ENCODE results near the gene CCDC88C.
"Not testable (repeated sequence)": the region's sequence is repeated elsewhere in the genome, so short reads cannot be mapped to it uniquely, and the experiment has no call there.

The CCDC88C gene

DNA sequence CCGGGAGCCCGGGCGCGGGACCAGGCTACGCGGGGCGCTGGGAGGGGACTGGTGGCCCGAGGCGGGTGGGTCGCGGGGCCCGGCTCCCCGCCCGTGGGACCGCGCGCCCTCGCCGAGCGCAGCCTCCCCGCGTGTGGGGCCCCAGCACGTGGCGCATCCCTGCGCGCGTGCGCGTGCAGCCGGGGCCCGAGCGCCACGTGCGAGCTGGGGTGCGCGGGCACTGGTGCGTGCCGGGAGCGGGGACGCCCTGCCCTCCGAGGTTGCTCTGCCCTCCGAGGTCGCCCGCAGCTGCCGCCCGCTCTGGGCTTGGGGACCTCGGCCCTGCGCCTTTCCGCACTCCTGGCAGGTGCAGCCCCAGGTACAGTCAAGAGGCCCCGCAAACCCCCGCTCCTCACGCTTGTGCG is 365 bp upstream of the CCDC88C start:
- peak; percentile 56 for DNase-seq

DNA sequence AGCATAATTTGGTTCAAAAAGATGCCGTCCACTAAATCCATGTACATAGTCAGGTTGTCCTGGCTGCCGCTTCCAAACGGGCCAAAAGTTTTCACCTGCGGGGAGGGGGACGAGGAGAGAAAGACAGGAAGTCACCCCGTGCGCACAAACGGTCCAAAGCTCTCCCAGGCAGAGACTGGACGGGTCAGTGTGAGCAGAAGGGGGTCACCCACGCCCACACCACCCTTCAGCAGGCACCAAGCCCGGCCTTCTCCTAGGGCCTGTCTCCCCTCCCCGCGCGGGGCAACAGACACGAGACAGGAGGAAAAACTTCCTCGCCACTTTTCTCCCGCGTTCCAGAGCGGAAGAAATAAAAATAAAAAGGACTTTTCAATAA is 888 bp downstream of the CCDC88C start:
- no peak for DNase-seq

DNA sequence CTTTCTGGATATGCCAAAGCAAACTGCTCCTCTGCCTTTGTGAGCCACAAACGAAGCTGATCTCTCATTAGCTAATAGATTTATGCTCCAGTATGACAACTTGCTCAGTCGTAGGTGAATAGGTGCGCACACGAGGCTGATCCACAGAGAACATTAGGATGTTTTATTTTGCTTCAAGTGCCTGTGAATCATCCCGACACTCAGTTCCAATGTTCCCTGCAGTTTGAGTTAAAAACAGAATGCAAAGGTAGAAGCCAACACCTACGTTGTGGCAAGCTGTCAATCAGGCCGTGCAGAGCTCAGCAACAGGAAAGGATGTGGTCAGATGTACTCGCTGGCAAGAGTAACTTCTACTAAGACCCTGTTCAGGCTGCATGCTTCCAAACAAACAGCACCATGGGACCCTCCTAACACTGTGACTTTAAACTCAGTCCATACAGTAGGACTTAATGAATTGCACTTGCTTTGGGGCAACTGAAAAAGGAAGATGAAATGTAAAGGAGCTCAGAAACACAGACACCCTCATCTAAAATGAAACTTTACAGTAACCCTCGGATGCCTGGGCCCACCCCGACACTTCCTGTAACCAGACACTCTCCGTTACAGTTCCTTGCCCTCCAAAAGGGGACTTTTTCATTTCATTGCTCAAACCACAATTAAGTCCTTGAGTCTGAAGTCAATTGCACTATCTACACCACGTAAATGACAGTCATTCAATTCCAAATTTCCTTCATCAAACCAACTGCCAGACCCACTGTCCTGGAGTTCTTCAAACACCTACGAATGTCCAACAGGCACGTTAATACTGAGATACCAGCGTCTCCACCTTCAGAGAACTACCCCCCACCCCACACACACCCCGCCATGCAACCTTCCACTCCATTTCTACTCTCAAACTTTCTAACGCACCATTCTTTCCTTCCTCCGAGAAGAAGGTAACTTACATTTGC is 1.6 kb downstream of the CCDC88C start:
- peak; percentile 51 for DNase-seq

DNA sequence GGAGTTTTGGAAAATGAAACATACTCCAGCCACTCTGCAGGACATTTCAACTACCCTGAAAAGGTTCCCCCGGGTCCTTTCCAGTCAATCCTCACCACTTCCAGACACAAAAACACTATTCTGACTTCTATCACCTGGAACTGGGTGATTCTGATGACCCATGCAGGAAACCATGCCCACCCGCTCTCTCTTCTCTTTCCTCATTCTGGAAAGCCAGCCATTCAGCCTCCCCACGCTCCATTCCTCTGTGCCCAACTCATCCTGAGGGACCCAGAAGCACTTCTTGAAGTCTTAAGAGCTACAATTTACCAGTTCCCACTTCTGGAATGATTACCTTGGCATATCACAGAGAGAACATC is 3.2 kb downstream of the CCDC88C start:
- no peak for DNase-seq

DNA sequence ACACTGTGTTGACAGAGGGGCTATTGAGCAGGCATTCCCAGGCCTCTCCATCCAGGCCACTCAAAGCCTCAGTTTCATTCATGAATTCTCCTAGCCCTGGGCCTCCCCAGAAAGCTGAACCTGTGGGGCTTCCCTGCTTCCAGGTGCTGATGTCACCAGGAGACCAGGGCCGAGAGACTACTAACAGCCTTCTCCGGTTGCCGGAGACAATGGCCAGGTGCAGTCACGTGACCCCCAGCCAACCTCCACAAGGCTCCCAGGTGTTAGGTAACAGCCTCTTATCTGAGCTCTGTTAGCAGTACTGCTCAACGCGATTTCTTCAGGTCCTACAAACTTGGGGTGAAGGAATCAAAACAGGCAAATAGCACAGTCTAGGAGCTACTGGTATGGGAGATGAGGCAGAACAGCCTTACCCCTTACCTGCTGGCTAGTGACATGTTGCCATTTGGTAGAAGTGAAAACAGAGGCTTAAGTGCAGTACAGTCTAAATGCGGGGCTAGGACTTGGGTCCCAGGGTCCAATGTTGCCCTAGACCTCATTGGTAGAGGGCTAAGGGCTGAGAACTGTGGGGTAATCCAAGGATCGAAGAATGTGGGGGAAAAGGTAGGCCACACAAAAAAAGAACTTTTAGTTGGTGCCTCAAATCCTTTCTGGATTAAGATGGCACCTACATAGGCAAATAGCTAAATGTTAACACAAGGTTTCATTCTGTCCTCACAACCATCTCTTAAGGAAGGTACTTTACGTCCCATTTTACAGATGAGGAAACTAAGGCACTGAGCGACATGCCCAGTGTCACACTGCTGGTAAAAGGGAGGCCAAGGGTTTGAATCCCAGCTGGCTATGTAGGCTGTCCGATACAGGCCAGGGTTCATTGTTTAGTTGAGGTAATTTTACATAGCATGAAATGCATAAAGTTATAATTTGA is 3.8 kb downstream of the CCDC88C start:
- peak; percentile 52 for DNase-seq

DNA sequence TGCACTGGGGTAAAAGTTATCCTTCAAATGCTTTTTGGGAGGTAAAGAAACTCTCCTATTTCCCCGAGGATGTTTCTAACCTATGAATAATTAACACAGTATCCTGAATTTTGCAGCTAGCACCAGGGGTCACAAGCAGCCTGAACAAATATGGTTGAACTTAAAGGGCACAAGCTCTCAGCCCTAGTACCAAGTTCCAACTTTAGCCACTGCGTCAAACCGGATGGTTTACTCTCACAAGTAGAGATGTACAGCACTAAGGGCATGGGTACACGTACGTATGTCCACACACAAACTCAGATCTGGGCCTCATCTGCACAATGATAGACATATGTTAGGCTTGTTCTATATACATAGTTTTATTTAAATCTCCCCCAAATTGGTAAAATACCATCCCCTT is 4.7 kb downstream of the CCDC88C start:
- DNase-seq, result no peak

DNA sequence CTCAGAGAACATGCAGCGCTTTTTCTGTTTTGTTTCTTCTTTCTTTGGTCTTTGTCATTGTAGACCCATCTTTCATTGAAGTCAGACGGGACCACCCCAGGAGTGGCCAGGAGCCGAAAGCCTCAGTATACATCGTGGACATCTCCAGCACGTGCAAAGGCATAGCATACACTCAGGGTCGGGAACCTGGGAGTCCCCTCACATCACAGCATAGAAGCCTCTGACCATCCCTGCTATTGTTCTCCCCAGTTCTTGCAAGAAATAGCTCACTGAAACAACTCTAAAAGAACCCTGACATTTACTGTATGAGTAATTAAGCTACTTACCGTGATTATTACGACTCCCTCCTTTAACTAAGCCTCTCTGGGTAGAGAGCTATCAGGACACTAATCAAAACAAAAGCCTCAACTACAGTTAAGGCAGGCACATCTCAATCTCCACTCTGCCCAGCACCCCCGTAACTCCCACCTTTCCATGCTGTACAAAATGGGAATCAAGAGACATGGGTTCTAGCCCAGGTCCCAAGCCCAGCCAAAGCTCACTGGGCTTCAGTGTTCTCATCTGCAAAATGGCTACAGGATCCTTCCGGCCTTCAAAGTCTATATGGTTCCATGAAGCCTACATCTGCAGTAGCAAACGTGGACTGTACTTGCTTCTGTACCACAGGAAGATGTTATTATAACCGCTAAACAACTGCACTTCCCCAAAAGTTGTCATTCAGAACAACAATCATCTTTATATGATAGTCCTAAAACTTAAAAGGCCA is 6.7 kb downstream of the CCDC88C start:
- no peak for DNase-seq

DNA sequence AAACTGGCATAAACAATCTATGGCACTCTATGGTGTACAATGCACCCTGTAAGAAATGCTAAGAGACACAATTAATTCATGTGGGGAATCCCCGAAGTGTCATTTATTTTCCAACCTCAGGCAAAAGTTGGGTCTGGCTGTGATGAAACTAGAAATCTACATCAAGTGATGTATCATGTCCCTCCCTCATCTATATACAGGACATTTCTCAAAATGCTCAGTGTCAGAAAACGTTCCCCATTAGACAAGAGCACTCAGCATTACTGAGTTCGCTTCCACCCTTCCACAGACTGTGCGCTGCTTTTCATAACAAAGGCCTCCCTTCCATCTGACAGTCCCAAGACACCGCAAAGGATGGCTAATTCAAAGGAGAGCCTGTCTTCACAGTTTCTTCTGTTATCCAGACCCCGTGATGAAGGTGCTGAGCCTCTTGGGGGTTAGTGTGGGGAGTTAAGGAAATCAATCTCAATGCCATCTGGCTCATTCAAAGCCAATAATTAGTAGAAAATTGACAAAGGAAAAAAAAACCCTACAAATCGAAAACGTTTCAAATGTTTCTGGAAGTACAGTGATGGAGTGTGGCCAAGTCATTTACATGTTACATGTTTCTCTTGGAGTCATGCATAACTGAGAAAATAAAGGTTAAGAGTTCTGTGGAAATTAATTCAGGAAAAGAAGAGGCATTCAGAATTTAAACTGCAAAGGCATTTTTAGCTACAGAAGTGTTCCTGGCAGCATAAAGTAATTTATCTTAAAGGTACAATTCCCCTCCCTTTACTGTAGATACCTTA is 7.5 kb downstream of the CCDC88C start:
- peak; percentile 12 for DNase-seq

DNA sequence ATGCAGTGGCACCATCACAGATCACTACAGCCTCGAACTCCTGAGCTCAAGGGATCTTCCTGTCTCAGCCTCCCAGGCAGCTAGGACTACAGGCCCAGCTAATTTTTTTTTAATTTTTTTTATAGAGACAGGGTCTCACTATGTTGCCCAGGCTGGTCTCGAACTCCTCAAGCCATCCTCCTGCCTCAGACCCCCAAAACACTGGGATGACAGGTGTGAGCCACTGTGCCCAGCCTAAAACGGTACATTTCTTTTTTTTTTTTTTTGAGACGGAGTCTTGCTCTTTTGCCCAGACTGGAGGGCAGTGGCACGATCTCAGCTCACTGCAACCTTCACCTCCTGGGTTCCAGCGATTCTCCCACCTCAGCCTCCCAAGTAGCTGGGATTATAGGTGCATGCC is 8.4 kb downstream of the CCDC88C start:
- DNase-seq, result not testable (repeated sequence)

DNA sequence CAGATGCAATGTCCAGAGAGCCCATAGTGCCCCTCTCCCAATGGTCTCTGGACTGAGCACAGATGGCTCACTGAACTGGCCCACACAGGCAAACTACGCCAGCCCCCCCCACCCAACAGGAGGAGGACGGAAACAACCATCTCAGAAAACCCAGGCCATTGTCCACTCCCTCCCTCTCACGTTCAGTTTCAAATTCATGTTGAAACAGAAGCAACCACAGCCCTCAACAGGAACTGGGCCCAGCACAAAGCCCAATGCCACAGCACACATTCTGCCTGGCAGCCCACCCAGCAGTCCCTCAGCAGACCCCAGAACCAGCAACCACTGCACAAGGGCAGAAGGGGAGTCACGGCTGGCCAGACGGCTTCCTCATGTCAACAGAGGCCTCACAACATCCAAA is 10.6 kb downstream of the CCDC88C start:
- no peak for DNase-seq

DNA sequence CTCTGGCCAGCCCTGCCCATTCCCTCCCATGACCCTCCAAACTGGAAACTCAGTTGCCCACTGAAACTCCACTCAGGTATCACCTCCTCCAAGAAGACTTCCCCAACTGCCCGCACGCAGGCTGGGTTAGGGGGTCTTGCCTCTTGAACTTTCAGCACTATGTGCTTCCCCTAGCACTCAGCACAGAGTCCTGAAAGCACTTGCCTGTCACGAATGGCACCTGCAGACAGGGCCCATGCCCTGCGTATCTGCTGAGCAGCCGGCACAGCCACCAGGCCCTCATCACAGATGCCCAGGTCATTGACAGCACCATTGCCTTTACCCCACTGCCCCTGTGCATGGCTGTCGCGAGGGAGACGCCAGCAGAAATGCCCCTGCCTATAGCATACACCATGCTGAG is 11.2 kb downstream of the CCDC88C start:
- no peak for DNase-seq

DNA sequence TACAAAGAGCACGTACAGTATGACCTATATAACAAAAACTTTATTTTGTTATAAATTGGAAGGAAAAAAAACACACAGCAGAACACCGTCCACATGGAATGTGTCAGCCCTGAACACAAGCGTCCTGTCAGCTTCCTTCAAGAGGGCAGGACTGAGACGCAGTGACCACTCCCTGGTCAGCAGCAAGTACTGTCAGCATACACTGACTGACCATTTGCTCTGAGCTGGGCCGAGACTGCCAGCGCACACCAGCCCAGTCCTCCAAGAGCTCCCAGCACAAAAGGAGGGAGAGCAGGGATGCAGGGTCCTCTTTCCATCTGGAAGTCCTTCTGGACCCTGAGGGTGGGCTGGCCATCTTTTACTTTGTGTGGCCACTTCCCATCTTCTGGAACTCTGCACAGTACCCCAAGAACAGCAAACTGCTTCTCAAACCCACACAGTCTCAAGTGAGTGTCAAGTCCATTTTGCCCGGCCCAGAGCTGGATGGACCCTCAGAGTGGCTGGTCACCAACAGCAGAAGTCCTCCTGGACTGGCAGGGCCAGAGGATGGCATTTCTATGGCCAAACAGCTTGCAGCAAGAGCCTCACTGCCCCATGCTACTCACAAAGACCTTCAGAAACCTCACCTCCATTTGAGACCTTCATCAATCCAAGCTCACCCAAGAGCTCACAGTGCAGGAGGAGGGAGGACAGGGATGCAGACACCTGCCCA is 11.7 kb downstream of the CCDC88C start:
- no peak for DNase-seq

DNA sequence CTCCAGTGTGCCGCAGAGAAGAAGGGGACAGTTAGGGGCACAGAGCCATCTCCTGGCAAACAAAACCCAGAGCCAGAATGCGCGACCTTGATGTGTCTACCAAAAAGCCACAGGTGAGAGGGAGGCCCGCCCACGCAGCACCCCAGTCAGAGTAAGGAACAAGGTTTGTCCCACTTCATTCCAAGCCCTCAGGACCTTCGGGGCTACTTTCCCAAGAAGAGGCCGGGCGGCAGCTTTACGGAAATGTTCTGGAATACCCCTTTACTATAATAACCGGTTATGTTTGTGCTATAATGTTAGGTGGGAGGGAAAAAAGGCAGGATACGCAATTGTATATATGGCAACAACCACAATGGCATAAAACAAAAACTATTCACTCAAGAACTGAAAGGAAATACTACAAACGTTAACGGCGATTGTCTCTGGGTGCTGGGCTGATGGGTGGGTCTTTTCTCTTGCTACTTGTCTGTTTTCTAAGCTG is 12.3 kb downstream of the CCDC88C start:
- peak; percentile 62 for DNase-seq

DNA sequence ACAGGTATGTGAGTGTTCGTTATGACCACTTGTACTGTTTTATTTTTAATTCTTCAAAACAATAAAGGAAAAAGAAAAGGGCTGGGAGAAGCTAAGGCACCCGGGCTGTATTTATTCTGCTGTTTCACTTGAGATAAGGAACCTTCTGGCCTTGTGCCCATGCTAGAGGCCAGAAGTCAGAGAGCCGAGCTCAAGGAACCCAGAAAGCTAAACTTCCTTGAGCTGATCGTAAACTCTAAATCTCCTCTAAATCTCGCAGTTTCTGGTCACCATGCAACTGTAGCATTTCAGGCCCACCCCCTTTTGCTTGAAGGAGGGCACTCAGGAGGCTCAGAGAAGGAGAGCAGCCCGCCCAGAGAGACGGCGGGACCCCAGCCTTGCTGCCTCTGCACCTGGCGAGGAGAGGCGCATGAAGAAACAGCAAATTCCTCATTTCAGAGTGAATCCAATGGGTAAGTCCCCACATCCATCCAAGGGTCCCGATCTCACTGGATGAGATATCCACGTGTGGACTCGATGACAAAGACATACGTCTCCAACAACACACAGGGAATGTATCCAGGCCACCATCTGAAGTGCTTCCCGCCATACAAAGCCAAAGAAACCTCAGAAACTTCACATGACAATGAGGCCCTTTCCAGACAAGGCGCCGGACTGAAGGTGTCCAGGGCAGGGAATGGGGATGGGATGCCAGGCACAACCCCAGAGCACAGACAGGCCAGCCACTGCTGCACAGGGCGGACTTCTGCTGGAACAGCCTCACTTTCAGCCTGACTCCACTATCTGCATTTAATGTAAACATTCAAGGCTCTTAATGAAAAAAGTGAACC is 14.6 kb downstream of the CCDC88C start:
- DNase-seq, result no peak

DNA sequence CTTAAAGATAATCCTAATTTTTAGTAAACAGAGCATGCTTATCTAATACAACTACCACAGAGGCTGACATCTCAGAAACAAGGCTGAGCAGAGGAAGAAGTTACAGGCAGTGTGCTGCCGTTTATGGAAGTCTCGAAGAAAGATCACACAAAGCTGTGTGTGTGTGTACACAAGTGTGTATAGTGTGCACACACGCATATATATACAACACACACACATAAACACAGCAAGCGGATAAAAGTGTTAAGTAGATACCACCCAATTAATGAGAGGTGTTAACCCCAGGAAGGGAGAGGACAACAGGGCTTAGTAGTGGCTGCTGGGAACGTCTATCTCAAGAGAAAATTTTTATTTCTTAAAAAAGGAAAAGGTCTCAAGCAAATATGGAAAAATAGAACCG is 15.3 kb downstream of the CCDC88C start:
- no peak for DNase-seq

DNA sequence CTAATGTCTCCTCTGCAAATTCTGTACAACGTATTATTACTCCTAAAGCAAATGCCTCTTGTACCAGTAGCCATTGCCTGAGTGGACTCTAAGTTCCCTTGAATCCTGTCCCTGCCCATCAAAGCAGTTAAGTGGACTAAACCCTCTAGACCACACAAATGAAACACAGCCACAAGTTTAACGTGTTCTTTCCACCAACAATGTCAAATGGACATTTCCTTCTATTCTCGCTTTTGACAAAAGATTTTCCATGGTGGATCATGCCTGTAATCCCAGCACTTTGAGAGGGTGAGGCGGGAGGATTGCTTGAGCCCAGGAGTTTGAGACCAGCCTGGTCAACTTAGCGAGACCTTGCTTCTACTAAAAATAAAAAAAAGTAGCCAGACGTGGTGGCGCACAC is 15.9 kb downstream of the CCDC88C start:
- no peak for DNase-seq

DNA sequence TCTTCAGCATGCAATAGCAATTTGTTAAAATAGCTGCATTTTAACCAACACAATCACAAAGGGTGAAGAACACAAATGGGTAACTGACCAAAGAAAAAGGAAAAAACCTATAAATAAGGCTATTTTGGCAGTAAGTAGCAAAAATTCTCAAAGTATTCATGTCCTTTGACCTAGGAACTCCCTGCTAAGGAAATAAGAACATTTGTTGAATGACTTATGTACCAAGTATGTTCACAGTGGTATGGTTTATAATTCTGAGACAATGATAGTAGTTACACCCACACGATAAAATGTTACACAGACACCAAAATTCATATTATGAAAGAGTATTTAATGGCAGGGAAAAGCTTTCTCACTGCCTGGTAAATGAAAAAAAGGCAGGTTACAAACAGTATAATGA is 16.9 kb downstream of the CCDC88C start:
- no peak for DNase-seq

DNA sequence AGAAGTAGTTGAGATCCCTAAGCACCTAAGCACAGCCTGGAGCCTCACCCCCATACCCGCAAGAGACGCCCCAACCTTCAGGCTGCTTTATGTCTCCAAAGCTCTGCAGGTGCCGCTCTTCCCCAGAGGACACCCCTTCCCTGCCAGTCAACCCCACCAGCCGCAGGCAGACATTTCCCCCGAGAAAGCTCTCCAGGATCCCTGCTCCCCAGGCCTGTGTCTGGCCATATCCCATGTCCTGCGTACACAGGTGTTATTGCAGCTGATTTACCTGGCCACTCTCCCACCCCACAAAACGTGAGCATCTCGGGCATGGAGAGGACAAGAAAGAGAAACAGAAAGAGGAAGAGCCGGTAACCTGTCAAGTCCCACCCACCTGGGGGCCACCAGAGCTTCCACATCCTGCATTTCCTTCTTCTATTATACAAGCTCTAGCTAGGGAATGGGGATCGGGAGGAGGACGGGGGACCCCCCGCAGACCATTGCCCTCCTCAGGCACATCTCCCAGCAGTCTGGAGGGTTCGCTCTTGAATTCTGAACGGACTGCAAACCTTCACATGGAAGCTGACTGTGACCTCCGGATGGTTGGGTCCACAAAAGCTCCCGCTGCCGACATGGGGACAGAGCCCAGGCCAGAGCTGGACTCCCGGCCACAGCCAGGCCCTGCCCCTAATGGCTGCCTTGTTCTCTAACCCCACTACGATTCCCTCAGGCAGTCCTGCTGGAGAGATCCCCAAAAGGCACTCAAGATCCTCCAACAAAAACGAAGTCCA is 17.6 kb downstream of the CCDC88C start:
- no peak for DNase-seq

DNA sequence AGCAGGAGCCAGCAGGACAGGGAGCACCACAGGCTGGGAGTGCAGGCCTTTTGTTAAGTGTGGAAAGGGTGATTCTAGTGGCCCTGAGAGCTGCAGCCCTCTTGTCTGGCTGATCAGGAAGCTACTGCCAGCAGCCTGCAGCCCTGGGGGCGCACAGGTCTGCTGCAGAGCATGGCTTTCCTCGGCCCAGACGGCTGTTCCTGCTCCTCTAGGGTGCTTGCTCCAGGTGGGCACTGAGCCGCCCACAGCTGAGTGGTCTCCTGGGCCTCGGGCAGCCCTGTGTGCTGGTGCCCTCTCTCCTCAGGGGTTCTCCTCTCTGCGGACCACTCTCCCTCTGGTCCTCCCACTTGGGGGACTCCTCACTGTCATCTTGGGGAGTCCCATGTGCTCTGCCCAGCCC is 18.9 kb downstream of the CCDC88C start:
- no peak for DNase-seq

Data from T-helper 9 cell (primary cell).